H1 (cell line): ENCODE data around the gene SPTBN4. TPM values are rescaled to one million over a fixed set of nuclear protein-coding genes. Genes with fewer than 3 reads are reported as not detected.

Source experiments
- CTCF ChIA-PET: fragments of 300-600 bp; sonication (Branson Sonifier 250); formaldehyde crosslinking; loops from one replicate; lab custom pipeline; 2021; ENCODE audit not compliant: partially characterized antibody; lab: Charles Lee
- POLR2A ChIA-PET: fragments of 300-600 bp; sonication (Branson Sonifier 250); formaldehyde crosslinking; loops from one replicate; lab custom pipeline; 2021; ENCODE audit warnings: inconsistent platforms; ENCODE audit not compliant: partially characterized antibody; lab: Charles Lee
- DNase-seq, 2 experiments: peaks; one replicate each; pipeline versions ENCODE4 v3.0.0 to v3.0.0-alpha.2; 2010 to 2022; ENCODE audit warnings: low spot score in 2 of 2, low read depth in 1 of 2, mixed read lengths in 1 of 2
- FAIRE-seq: peaks from 2 replicates; lab custom pipeline; 2011; peaks lifted over from hg19 to GRCh38; lab: Jason Lieb, UNC
- H2AFZ ChIP-seq: 2 replicates; pipeline ENCODE4 v1.8.1; 2012; ENCODE audit warnings: low read length, inconsistent platforms
- H2AK5ac ChIP-seq: 2 replicates; pipeline ENCODE4 v1.6.1; 2013; ENCODE audit warnings: low read depth, low read length
- H2BK120ac ChIP-seq: replicated peaks from 2 replicates; pipeline ENCODE3; 2013; ENCODE audit warnings: low read depth, low read length, inconsistent platforms
- H2BK12ac ChIP-seq: 2 replicates; pipeline ENCODE4 v1.6.1; 2013; ENCODE audit warnings: low read depth, low read length
- H2BK15ac ChIP-seq: 2 replicates; pipeline ENCODE4 v1.6.1; 2013; ENCODE audit warnings: low read length
- H2BK20ac ChIP-seq: 2 replicates; pipeline ENCODE4 v1.6.1; 2013; ENCODE audit warnings: low read length
- H2BK5ac ChIP-seq: 2 replicates; pipeline ENCODE4 v1.6.1; 2013; ENCODE audit warnings: low read depth, low read length
- H3K14ac ChIP-seq: 2 replicates; pipeline ENCODE4 v1.6.1; 2013; ENCODE audit warnings: inconsistent platforms; ENCODE audit not compliant: insufficient read length
- H3K18ac ChIP-seq: 2 replicates; pipeline ENCODE4 v1.6.1; 2013; ENCODE audit warnings: low read length; ENCODE audit errors: extremely low read depth
- H3K23ac ChIP-seq: 2 replicates; pipeline ENCODE4 v1.6.1; 2013; ENCODE audit warnings: inconsistent platforms; ENCODE audit not compliant: insufficient read length
- H3K23me2 ChIP-seq: 2 replicates; pipeline ENCODE4 v1.6.1; 2013; ENCODE audit warnings: low read depth, low read length
- H3K27ac ChIP-seq: 2 replicates; pipeline ENCODE4 v1.6.1; 2011; ENCODE audit warnings: low read depth, low read length, inconsistent platforms
- H3K27me3 ChIP-seq, 4 experiments: replicated peaks in 1 of 4; 1 replicate in 1 of 4; 2 replicates in 3 of 4; pipeline versions ENCODE4 v1.6.1 to v1.8.1; 2011 to 2013; ENCODE audit warnings: low read length in 3 of 4, mild to moderate bottlenecking in 3 of 4, inconsistent platforms in 2 of 4, mixed read lengths in 2 of 4, moderate library complexity in 1 of 4; ENCODE audit not compliant: control insufficient read depth in 3 of 4, insufficient read depth in 3 of 4; ENCODE audit errors: extremely low read depth in 1 of 4
- H3K36me3 ChIP-seq, 4 experiments: 2 replicates each; pipeline versions ENCODE4 v1.6.1 to v1.8.1; 2011 to 2013; ENCODE audit warnings: mild to moderate bottlenecking in 4 of 4, low read length in 3 of 4, moderate library complexity in 2 of 4, control low read depth in 1 of 4, inconsistent platforms in 1 of 4; ENCODE audit not compliant: insufficient read depth in 4 of 4, control insufficient read depth in 2 of 4
- H3K4ac ChIP-seq: replicated peaks from 2 replicates; pipeline ENCODE3; 2013; ENCODE audit warnings: low read length, low read depth, mixed read lengths, inconsistent platforms; ENCODE audit not compliant: insufficient read length
- H3K4me1 ChIP-seq, 4 experiments: replicated peaks in 1 of 4; 1 replicate in 1 of 4; 2 replicates in 3 of 4; pipeline versions ENCODE4 v1.6.1 to v1.8.1; 2011 to 2013; ENCODE audit warnings: low read length in 3 of 4, inconsistent platforms in 2 of 4, mixed read lengths in 1 of 4; ENCODE audit not compliant: insufficient read depth in 4 of 4, control insufficient read depth in 3 of 4
- H3K4me2 ChIP-seq, 2 experiments: 2 replicates each; pipeline versions ENCODE4 v1.6.1 to v1.8.1; 2011 to 2013; ENCODE audit warnings: low read depth in 2 of 2, low read length in 2 of 2, control low read depth in 1 of 2, inconsistent platforms in 1 of 2, mild to moderate bottlenecking in 1 of 2; ENCODE audit not compliant: insufficient read depth in 1 of 2
- H3K4me3 ChIP-seq, 4 experiments: fragments of 200-600, 300-600 bp in 1 of 4; sonication (generic), shearing (Covaris generic), sonication (Bioruptor Twin) in 1 of 4; 2 replicates each; pipeline versions ENCODE4 v1.5.1 to v1.8.1; 2011 to 2016; ENCODE audit warnings: low read length in 4 of 4, low read depth in 3 of 4, control low read depth in 2 of 4, inconsistent platforms in 2 of 4, mild to moderate bottlenecking in 2 of 4, mixed read lengths in 1 of 4, moderate library complexity in 1 of 4; ENCODE audit not compliant: insufficient read depth in 2 of 4; ENCODE audit errors: extremely low read depth in 1 of 4
- H3K56ac ChIP-seq: replicated peaks from 2 replicates; pipeline ENCODE3; 2013; ENCODE audit warnings: low read depth, mild to moderate bottlenecking, mixed read lengths, low read length, inconsistent platforms; ENCODE audit not compliant: insufficient read length
- H3K79me1 ChIP-seq: 2 replicates; pipeline ENCODE4 v1.6.1; 2013; ENCODE audit warnings: low read depth, low read length, control low read depth
- H3K79me2 ChIP-seq, 2 experiments: 2 replicates each; pipeline versions ENCODE4 v1.6.1 to v1.8.1; 2012 to 2013; ENCODE audit warnings: low read length in 2 of 2, mild to moderate bottlenecking in 2 of 2, inconsistent platforms in 1 of 2; ENCODE audit not compliant: insufficient read depth in 2 of 2, control insufficient read depth in 1 of 2
- H3K9ac ChIP-seq, 4 experiments: replicated peaks in 1 of 4; 1 replicate in 1 of 4; 2 replicates in 3 of 4; pipeline versions ENCODE4 v1.6.1 to v1.8.1; 2011 to 2013; ENCODE audit warnings: low read depth in 3 of 4, low read length in 3 of 4, control low read depth in 2 of 4, mild to moderate bottlenecking in 2 of 4, moderate library complexity in 2 of 4, inconsistent platforms in 1 of 4; ENCODE audit errors: extremely low read depth in 1 of 4
- H3K9me3 ChIP-seq, 2 experiments: 2 replicates each; pipeline versions ENCODE4 v1.6.1 to v1.8.1; 2012 to 2013; ENCODE audit warnings: mild to moderate bottlenecking in 2 of 2, moderate library complexity in 2 of 2, control low read depth in 1 of 2, inconsistent platforms in 1 of 2, low read depth in 1 of 2, low read length in 1 of 2, mixed read lengths in 1 of 2; ENCODE audit not compliant: insufficient read depth in 2 of 2
- H4K20me1 ChIP-seq, 2 experiments: replicated peaks in 1 of 2; 2 replicates each; pipeline versions ENCODE3 to v1.8.1; 2011 to 2013; ENCODE audit warnings: inconsistent platforms in 2 of 2, low read length in 2 of 2, mild to moderate bottlenecking in 1 of 2; ENCODE audit not compliant: insufficient read depth in 2 of 2, control insufficient read depth in 1 of 2
- H4K5ac ChIP-seq: 2 replicates; pipeline ENCODE4 v1.6.1; 2013; ENCODE audit warnings: low read length, low read depth, mixed read lengths, inconsistent platforms; ENCODE audit not compliant: insufficient read length
- H4K8ac ChIP-seq: 2 replicates; pipeline ENCODE4 v1.8.0; 2013; ENCODE audit warnings: mild to moderate bottlenecking, moderate library complexity, low read length, inconsistent platforms; ENCODE audit not compliant: insufficient read depth; ENCODE audit errors: extremely low read depth
- H4K91ac ChIP-seq: replicated peaks from 2 replicates; pipeline ENCODE3; 2013; ENCODE audit warnings: low read length, mixed read lengths, inconsistent platforms; ENCODE audit not compliant: insufficient read length
- BACH1 ChIP-seq: IDR thresholded peaks from 2 replicates; pipeline ENCODE4 v1.6.1; 2012; ENCODE audit warnings: low read length, improper control_type of control experiment
- WGBS, 2 experiments: shearing (Covaris generic) in 1 of 2; methylation state at CpG; one replicate each; pipeline versions ENCODE4 v1.1.6 to v1.1.7; 2013 to 2015; ENCODE audit warnings: low lambda C conversion rate in 2 of 2, mixed read lengths in 2 of 2, inconsistent platforms in 1 of 2, low coverage in 1 of 2, missing lambda C conversion rate in 1 of 2; ENCODE audit not compliant: insufficient replicate concordance in 2 of 2, insufficient coverage in 1 of 2, insufficient read length in 1 of 2; ENCODE audit errors: extremely low coverage in 1 of 2, missing lambda C conversion rate in 1 of 2; 5-methylcytosine and 5-hydroxymethylcytosine counted together
- polyA plus RNA-seq, 7 experiments: library from polyadenylated mRNA; depleted of rRNA in 3 of 7; stranded (reverse) in 5 of 7; unstranded in 2 of 7; fragments of >200 nt in 5 of 7; fragments of 200-250 nt in 2 of 7; gene quantifications; 1 replicate in 5 of 7; 2 replicates in 1 of 7; 4 replicates in 1 of 7; pipeline versions ENCODE4 v1.2.1 to v1.2.3, GENCODE V29; 2011 to 2013; ENCODE audit warnings: missing spikeins in 2 of 7, mixed read lengths in 2 of 7
- total RNA-seq: library from RNA; stranded (reverse); fragmentation: NEBNext Ultra II Directional; extraction: Animal tissue kit (Norgen Biotek cat#: 25700); gene quantifications from 2 replicates; pipeline ENCODE4 v1.2.1, GENCODE V29; 2021

Gene SPTBN4
- total and polyA plus RNA-seq, 2 of the 8 experiments (the other 6 are each of a cell fraction or from before 2014, with no cell fraction given), result 1.9 to 3.0 TPM

- H3K56ac ChIP-seq, result no peak overlapping the region
- DNase-seq (no peak), FAIRE-seq (no peak)
- no peaks in the 10 kb centered on the region for H3K79me2 ChIP-seq
- H4K8ac ChIP-seq, result no peak overlapping the region
- H3K4me2 ChIP-seq, result no peak overlapping the region
- no peak overlapping the region for H2BK5ac ChIP-seq
- H3K4ac ChIP-seq, result no peak overlapping the region
- 78% methylated on average over 1 of the region's 1 CpG; no CpG with 5 or more reads in 1 of the 2 experiments for WGBS, 2 experiments
- H4K5ac ChIP-seq, result no peak overlapping the region
- H4K91ac ChIP-seq, result no peak overlapping the region
- no peak overlapping the region for H3K23ac ChIP-seq
- CTCF ChIA-PET, result interaction anchor here (1.0 to 9.2 kb wide), 11 partner anchors 9 to 87 kb away, joined by 3 to 95 read pairs (median 10); no protein-coding TSS in a partner anchor
- no peaks in the 10 kb centered on the region for H3K36me3 ChIP-seq
- no peak overlapping the region for H3K27ac ChIP-seq
- H2BK15ac ChIP-seq, result no peak overlapping the region
- H3K23me2 ChIP-seq, result peaks cover 4% of the 10 kb centered on the region; the same call in 1 of the 2 replicates
- H3K79me1 ChIP-seq, result no peaks in the 10 kb centered on the region
- H3K4me1 ChIP-seq, result no peaks in the 10 kb centered on the region; a peak in 1 of 7 replicates
- peaks cover 0 to 3% of the 10 kb centered on the region in 2 experiments; a peak in 2 of 4 replicates for H3K9me3 ChIP-seq
- no peak overlapping the region for H3K9ac ChIP-seq
- H2AK5ac ChIP-seq, result no peak overlapping the region
- H3K27me3 ChIP-seq, result peaks cover 0 to 17% (median 14%) of the 10 kb centered on the region in 4 experiments; a peak in 6 of 7 replicates
- H2BK20ac ChIP-seq, result no peak overlapping the region
- H2AFZ ChIP-seq, result no peak overlapping the region
- POLR2A ChIA-PET, result interaction anchor here (0.5 kb wide), 1 partner anchor 85 kb away, joined by 4 read pairs; no protein-coding TSS in a partner anchor
- no peak overlapping the region for H3K14ac ChIP-seq
- no peak overlapping the region for H3K18ac ChIP-seq
- no peak overlapping the region for H2BK120ac ChIP-seq
- H3K4me3 ChIP-seq, result no peak overlapping the region
- H2BK12ac ChIP-seq, result no peak overlapping the region
- no peak for TF ChIP-seq BACH1
- no peaks in the 10 kb centered on the region for H4K20me1 ChIP-seq
Observed at GRCh38 chr19:40547836-40548235, 81.0 kb downstream of the SPTBN4 start.
